HEK293 (cell line): ENCODE data around the gene WDFY2.
A peak's percentile ranks its signal among the peaks of the same experiment; 100 is the strongest.

Experiments
- GLIS2 ChIP-seq: fragments of 450-650 bp; formaldehyde crosslinking; IDR thresholded peaks from 2 replicates; pipeline ENCODE4 v1.5.1; 2016; ENCODE audit warnings: missing biosample characterization, missing genetic modification characterization
- KLF7 ChIP-seq: fragments of 450-650 bp; formaldehyde crosslinking; IDR thresholded peaks from 2 replicates; pipeline ENCODE4 v1.5.1; 2016; ENCODE audit warnings: missing biosample characterization, missing genetic modification characterization, borderline replicate concordance
- OSR2 ChIP-seq: fragments of 450-650 bp; formaldehyde crosslinking; IDR thresholded peaks from 2 replicates; pipeline ENCODE4 v1.5.1; 2016; ENCODE audit warnings: missing biosample characterization, missing genetic modification characterization
- PRDM2 ChIP-seq: fragments of 450-650 bp; formaldehyde crosslinking; IDR thresholded peaks from 2 replicates; pipeline ENCODE4 v1.5.1; 2016; ENCODE audit warnings: missing biosample characterization, missing genetic modification characterization, borderline replicate concordance
- REPIN1 ChIP-seq: fragments of 450-650 bp; formaldehyde crosslinking; IDR thresholded peaks from 2 replicates; pipeline ENCODE4 v1.5.1; 2017; ENCODE audit warnings: missing biosample characterization, missing genetic modification characterization, low read depth
- ZNF121 ChIP-seq: fragments of 450-650 bp; formaldehyde crosslinking; IDR thresholded peaks from 2 replicates; pipeline ENCODE4 v1.5.1; 2016; ENCODE audit warnings: missing biosample characterization, missing genetic modification characterization
- ZNF132 ChIP-seq: fragments of 450-650 bp; formaldehyde crosslinking; IDR thresholded peaks from 2 replicates; pipeline ENCODE4 v1.5.1; 2017; ENCODE audit warnings: missing biosample characterization, missing genetic modification characterization, borderline replicate concordance
- ZNF133 ChIP-seq: fragments of 450-650 bp; formaldehyde crosslinking; IDR thresholded peaks from 2 replicates; pipeline ENCODE4 v1.5.1; 2016; ENCODE audit warnings: missing biosample characterization, missing genetic modification characterization
- ZNF211 ChIP-seq: fragments of 450-650 bp; formaldehyde crosslinking; IDR thresholded peaks from 2 replicates; pipeline ENCODE4 v1.5.1; 2016; ENCODE audit warnings: low read depth, missing biosample characterization, missing genetic modification characterization
- ZNF266 ChIP-seq: fragments of 450-650 bp; formaldehyde crosslinking; IDR thresholded peaks from 2 replicates; pipeline ENCODE4 v1.5.1; 2016; ENCODE audit warnings: missing biosample characterization, missing genetic modification characterization, low read depth
- ZNF366 ChIP-seq: fragments of 450-650 bp; formaldehyde crosslinking; conservative IDR thresholded peaks from 2 replicates; pipeline ENCODE4 v1.5.1; 2016; ENCODE audit warnings: missing biosample characterization, missing genetic modification characterization
- ZNF433 ChIP-seq: fragments of 450-650 bp; formaldehyde crosslinking; IDR thresholded peaks from 2 replicates; pipeline ENCODE4 v1.5.1; 2016; ENCODE audit warnings: missing biosample characterization, missing genetic modification characterization, low read depth
- ZNF510 ChIP-seq: fragments of 450-650 bp; formaldehyde crosslinking; IDR thresholded peaks from 2 replicates; pipeline ENCODE4 v1.5.1; 2018; ENCODE audit warnings: mild to moderate bottlenecking, missing genetic modification characterization, missing biosample characterization; ENCODE audit not compliant: insufficient replicate concordance
- ZNF558 ChIP-seq: fragments of 450-650 bp; formaldehyde crosslinking; IDR thresholded peaks from 2 replicates; pipeline ENCODE4 v1.5.1; 2016; ENCODE audit warnings: missing biosample characterization, missing genetic modification characterization
- ZNF580 ChIP-seq: fragments of 450-650 bp; formaldehyde crosslinking; IDR thresholded peaks from 2 replicates; pipeline ENCODE4 v1.5.1; 2016; ENCODE audit warnings: missing biosample characterization, missing genetic modification characterization
- ZNF596 ChIP-seq: fragments of 450-650 bp; IDR thresholded peaks from 2 replicates; pipeline ENCODE4 v1.5.0; 2018; ENCODE audit warnings: missing biosample characterization, mild to moderate bottlenecking, missing genetic modification characterization, moderate library complexity
- ZNF621 ChIP-seq: fragments of 450-650 bp; formaldehyde crosslinking; IDR thresholded peaks from 2 replicates; pipeline ENCODE4 v1.5.1; 2017; ENCODE audit warnings: missing biosample characterization, missing genetic modification characterization
- ZNF624 ChIP-seq: fragments of 450-650 bp; formaldehyde crosslinking; IDR thresholded peaks from 2 replicates; pipeline ENCODE4 v1.5.1; 2017; ENCODE audit warnings: missing biosample characterization, missing genetic modification characterization
- ZNF626 ChIP-seq: fragments of 450-650 bp; sonication (Bioruptor Pico); formaldehyde crosslinking; IDR thresholded peaks from 2 replicates; pipeline ENCODE4 v1.5.1; 2018; ENCODE audit warnings: missing biosample characterization, missing genetic modification characterization, inconsistent platforms
- ZNF670 ChIP-seq: fragments of 450-650 bp; formaldehyde crosslinking; IDR thresholded peaks from 2 replicates; pipeline ENCODE4 v1.5.1; 2016; ENCODE audit warnings: missing biosample characterization, missing genetic modification characterization, low read depth
- ZNF692 ChIP-seq: fragments of 450-650 bp; formaldehyde crosslinking; IDR thresholded peaks from 2 replicates; pipeline ENCODE4 v1.5.1; 2016; ENCODE audit warnings: missing biosample characterization, missing genetic modification characterization
- ZNF747 ChIP-seq: fragments of 450-650 bp; formaldehyde crosslinking; IDR thresholded peaks from 2 replicates; pipeline ENCODE4 v1.5.1; 2016; ENCODE audit warnings: missing biosample characterization, missing genetic modification characterization
- ZNF768 ChIP-seq: fragments of 450-650 bp; formaldehyde crosslinking; IDR thresholded peaks from 2 replicates; pipeline ENCODE4 v1.5.1; 2018; ENCODE audit warnings: missing biosample characterization, mild to moderate bottlenecking, missing genetic modification characterization
- ZNF791 ChIP-seq: fragments of 450-650 bp; formaldehyde crosslinking; IDR thresholded peaks from 2 replicates; pipeline ENCODE4 v1.5.1; 2016; ENCODE audit warnings: missing biosample characterization, missing genetic modification characterization
- ZSCAN4 ChIP-seq: fragments of 450-650 bp; formaldehyde crosslinking; IDR thresholded peaks from 2 replicates; pipeline ENCODE4 v1.5.1; 2017; ENCODE audit warnings: missing biosample characterization, missing genetic modification characterization
- TF ChIP-seq, protein P1 (sequence below): fragments of 450-650 bp; IDR thresholded peaks from 2 replicates; pipeline ENCODE4 v1.5.1; 2018; ENCODE audit warnings: missing biosample characterization, mild to moderate bottlenecking, missing genetic modification characterization
- TF ChIP-seq, protein P2 (sequence below): fragments of 450-650 bp; formaldehyde crosslinking; IDR thresholded peaks from 2 replicates; pipeline ENCODE4 v1.5.1; 2016; ENCODE audit warnings: missing biosample characterization, missing genetic modification characterization

WDFY2 gene

GRCh38 chr13:51638216-51638871, 54.1 kb downstream of the WDFY2 start (continued):
- no peak for TF ChIP-seq PRDM2 (tag by site-specific recombination)
- no peak for TF ChIP-seq ZNF747 (tag by site-specific recombination)
- peak; percentile 79 for TF ChIP-seq ZNF366 (tag by site-specific recombination)
- TF ChIP-seq OSR2 = peak; percentile 80
- TF ChIP-seq ZNF670 (tag by site-specific recombination) = no peak
- TF ChIP-seq ZNF626 (tag by site-specific recombination) = no peak
- no peak for TF ChIP-seq ZNF133 (tag by site-specific recombination)
- no peak for TF ChIP-seq GLIS2
- TF ChIP-seq, protein P1, sequence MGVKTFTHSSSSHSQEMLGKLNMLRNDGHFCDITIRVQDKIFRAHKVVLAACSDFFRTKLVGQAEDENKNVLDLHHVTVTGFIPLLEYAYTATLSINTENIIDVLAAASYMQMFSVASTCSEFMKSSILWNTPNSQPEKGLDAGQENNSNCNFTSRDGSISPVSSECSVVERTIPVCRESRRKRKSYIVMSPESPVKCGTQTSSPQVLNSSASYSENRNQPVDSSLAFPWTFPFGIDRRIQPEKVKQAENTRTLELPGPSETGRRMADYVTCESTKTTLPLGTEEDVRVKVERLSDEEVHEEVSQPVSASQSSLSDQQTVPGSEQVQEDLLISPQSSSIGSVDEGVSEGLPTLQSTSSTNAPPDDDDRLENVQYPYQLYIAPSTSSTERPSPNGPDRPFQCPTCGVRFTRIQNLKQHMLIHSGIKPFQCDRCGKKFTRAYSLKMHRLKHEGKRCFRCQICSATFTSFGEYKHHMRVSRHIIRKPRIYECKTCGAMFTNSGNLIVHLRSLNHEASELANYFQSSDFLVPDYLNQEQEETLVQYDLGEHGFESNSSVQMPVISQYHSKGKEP = peak; percentile 47; the same call in 1 of the 2 replicates
- no peak for TF ChIP-seq REPIN1 (tag by site-specific recombination)
- no peak for TF ChIP-seq KLF7
- TF ChIP-seq ZNF558 (tag by site-specific recombination) = peak; percentile 72; the same call in 1 of the 2 replicates
- no peak for TF ChIP-seq ZNF132 (tag by site-specific recombination)
- TF ChIP-seq ZNF433 (tag by site-specific recombination) = no peak
- no peak for TF ChIP-seq ZNF791
- TF ChIP-seq ZNF621 = no peak
- TF ChIP-seq ZNF121 (tag by site-specific recombination) = no peak
- TF ChIP-seq ZNF624 (tag by site-specific recombination) = no peak
- no peak for TF ChIP-seq ZNF266 (tag by site-specific recombination)
- TF ChIP-seq, protein P2, sequence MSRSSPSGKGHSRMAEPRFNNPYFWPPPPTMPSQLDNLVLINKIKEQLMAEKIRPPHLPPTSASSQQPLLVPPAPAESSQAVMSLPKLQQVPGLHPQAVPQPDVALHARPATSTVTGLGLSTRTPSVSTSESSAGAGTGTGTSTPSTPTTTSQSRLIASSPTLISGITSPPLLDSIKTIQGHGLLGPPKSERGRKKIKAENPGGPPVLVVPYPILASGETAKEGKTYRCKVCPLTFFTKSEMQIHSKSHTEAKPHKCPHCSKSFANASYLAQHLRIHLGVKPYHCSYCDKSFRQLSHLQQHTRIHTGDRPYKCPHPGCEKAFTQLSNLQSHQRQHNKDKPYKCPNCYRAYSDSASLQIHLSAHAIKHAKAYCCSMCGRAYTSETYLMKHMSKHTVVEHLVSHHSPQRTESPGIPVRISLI = peak; percentile 56; the same call in 1 of the 2 replicates
- no peak for TF ChIP-seq ZNF580
- no peak for TF ChIP-seq ZNF596 (tag by site-specific recombination)
- no peak; the same call in 1 of the 2 replicates for TF ChIP-seq ZSCAN4 (tag by site-specific recombination)
- no peak for TF ChIP-seq ZNF692 (tag by site-specific recombination)
- TF ChIP-seq ZNF768 = no peak
- no peak for TF ChIP-seq ZNF510 (tag by site-specific recombination)
- TF ChIP-seq ZNF211 (tag by site-specific recombination) = no peak
